Adrenal gland (tissue), 12 donors: ENCODE measurements around the gene PDLIM7. TPM values are rescaled to one million over a fixed set of nuclear protein-coding genes. Genes with fewer than 3 reads are reported as not detected.

Experiments
- DNase-seq, 7 donors: peaks; one replicate each; pipeline ENCODE4 v3.0.0-alpha.2; 2019 to 2020
- H3K27ac ChIP-seq, 5 donors: fragments of 200-600 bp; sonication (generic) in 4 of 5; 1 replicate in 3 of 5; 2 replicates in 2 of 5; pipeline versions ENCODE4 v1.5.1 to v1.8.0; 2016 to 2020; ENCODE audit warnings: mild to moderate bottlenecking in 1 of 5
- H3K27me3 ChIP-seq: fragments of 200-600 bp; 2 replicates; pipeline ENCODE4 v1.8.0; 2021
- H3K36me3 ChIP-seq, 2 donors: fragments of 200-600 bp; replicated peaks in 1 of 2; 1 replicate in 1 of 2; 2 replicates in 1 of 2; pipeline versions ENCODE4 v1.5.1 to v1.8.0; 2018 to 2022
- H3K4me1 ChIP-seq, 2 donors: fragments of 200-600 bp; replicated peaks in 1 of 2; 1 replicate in 1 of 2; 2 replicates in 1 of 2; pipeline versions ENCODE4 v1.5.1 to v1.8.0; 2018 to 2021
- H3K4me3 ChIP-seq, 4 donors: fragments of 200-600 bp; sonication (generic) in 3 of 4; one replicate each; pipeline ENCODE4 v1.5.1; 2016 to 2018
- H3K9me3 ChIP-seq, 3 donors: fragments of 200-600 bp; sonication (generic) in 1 of 3; replicated peaks in 1 of 3; 1 replicate in 2 of 3; 2 replicates in 1 of 3; pipeline versions ENCODE4 v1.5.1 to v1.8.0; 2016 to 2021
- POLR2A ChIP-seq, 2 donors: fragments of 450-650 bp; IDR thresholded peaks; one replicate each; pipeline ENCODE4 v1.6.1; 2017; ENCODE audit warnings: antibody characterized with exemption in 2 of 2, mild to moderate bottlenecking in 2 of 2, moderate library complexity in 1 of 2
- WGBS, 4 donors: extraction: QIAGEN DNeasy Blood & Tissue Kit in 2 of 4; methylation state at CpG; one replicate each; pipeline versions ENCODE4 v1.1.5 to v1.1.7; 2013 to 2017; 5-methylcytosine and 5-hydroxymethylcytosine counted together
- intact Hi-C, 2 donors: fragments of 100-400 bp; cut with DNase I; formaldehyde crosslinking; loops; one replicate each; pipeline versions ENCODE4 v1.14.1 to v1.15.0; 2022 to 2023
- polyA plus RNA-seq, 3 donors: library from polyadenylated mRNA; stranded (reverse); fragments of 200-250 nt in 2 of 3; fragments of 350-450 nt in 1 of 3; fragmentation: Illumina TruSeq in 1 of 3; extraction: RNeasy Lipid Tissue Mini Kit (QIAGEN cat#74804) in 1 of 3; gene quantifications; one replicate each; pipeline ENCODE4 v1.2.3, GENCODE V29; 2013 to 2014
- total RNA-seq, 9 donors: library from RNA; depleted of rRNA in 4 of 9; stranded (reverse); fragments of >200 nt in 4 of 9; fragments of 120-200 nt in 1 of 9; fragmentation: NEBNext Ultra II Directional in 1 of 9; extraction: Animal tissue kit (Norgen Biotek cat#: 25700) in 1 of 9; gene quantifications; one replicate each; pipeline versions ENCODE4 v1.1.0 to v1.2.4, GENCODE V29; 2013 to 2023
- TF ChIP-seq, protein P1 (sequence below), 6 experiments: fragments of 450-650 bp in 4 of 6; fragments of 200-600 bp in 2 of 6; sonication (generic) in 1 of 6; IDR thresholded peaks; 1 replicate in 5 of 6; 2 replicates in 1 of 6; pipeline versions ENCODE4 v1.5.1 to v1.8.0; 2016 to 2021; ENCODE audit warnings: antibody characterized with exemption in 6 of 6, mild to moderate bottlenecking in 2 of 6, moderate library complexity in 1 of 6
- donor health status: healthy with polysubstance abuse.
- donor health status: Bipolar disorder and iron deficiency.
- donor health status: DM: yes; HTN: yes; CAD: no.
- donor health status: DM: no; HTN: no; CAD: no.
- donor health status: DM: no; HTN: no; CAD: no.
- donor health status: DM: yes; HTN: yes; CAD: no.

Gene PDLIM7
- total and polyA plus RNA-seq, 12 donors: 6.5 to 246 (median 38.9) TPM

DNA sequence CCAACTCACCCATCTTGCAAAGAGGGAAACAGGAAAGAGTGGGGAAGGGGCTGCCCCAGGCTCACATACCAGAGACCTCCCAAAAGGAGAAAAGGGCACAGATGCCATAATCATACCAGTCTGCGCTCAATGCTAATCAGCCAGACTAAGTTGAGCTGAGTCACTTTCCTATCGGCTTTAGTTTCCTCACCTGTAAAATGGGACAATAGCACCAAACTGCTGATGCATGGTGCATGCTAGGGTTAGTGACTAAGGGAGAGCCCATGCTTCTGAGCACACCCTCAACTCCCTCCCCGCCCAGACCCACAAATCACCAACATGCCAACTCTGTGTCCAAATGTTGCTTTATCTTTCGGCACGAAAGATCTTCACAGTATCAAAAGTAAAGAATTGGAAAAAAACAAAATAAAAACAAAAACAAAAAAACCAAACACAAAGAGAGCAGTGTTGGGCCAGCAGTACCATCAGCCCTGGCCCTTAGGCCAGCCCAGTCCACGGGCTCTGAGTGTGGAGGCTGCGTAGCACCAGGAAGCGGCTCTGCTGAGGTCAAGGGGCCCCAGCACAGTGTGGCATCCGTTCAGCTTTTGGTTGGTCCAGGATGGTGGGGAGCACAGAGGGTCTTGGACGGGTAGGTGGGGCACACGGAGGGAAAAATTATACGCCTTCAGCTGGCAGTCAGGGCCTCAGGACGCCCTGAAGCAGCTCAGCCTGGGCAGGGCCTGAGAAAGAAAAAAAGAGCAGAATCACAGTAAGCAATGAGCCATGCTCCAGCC is 22.2 kb upstream of the PDLIM7 start:
- 77 to 90% (median 81%) methylated on average over 12 to 13 of the region's 13 CpGs for WGBS, 4 donors
- Histone ChIP-seq H3K27ac (no peak overlapping the region), H3K4me1 (peaks cover 11 to 19% of the 10 kb centered on the region in 2 donors), H3K4me3 (no peak overlapping the region), H3K36me3 (peaks cover 0 to 58% of the 10 kb centered on the region in 2 donors), H3K9me3 (no peaks in the 10 kb centered on the region), H3K27me3 (no peaks in the 10 kb centered on the region)
- TF ChIP-seq, protein P1, sequence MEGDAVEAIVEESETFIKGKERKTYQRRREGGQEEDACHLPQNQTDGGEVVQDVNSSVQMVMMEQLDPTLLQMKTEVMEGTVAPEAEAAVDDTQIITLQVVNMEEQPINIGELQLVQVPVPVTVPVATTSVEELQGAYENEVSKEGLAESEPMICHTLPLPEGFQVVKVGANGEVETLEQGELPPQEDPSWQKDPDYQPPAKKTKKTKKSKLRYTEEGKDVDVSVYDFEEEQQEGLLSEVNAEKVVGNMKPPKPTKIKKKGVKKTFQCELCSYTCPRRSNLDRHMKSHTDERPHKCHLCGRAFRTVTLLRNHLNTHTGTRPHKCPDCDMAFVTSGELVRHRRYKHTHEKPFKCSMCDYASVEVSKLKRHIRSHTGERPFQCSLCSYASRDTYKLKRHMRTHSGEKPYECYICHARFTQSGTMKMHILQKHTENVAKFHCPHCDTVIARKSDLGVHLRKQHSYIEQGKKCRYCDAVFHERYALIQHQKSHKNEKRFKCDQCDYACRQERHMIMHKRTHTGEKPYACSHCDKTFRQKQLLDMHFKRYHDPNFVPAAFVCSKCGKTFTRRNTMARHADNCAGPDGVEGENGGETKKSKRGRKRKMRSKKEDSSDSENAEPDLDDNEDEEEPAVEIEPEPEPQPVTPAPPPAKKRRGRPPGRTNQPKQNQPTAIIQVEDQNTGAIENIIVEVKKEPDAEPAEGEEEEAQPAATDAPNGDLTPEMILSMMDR (IDR thresholded peaks at IDR 0.05): no peak
- no peak for TF ChIP-seq POLR2A (IDR thresholded peaks at IDR 0.05)
- no peak for DNase-seq
- intact Hi-C loops: no loop called here

DNA sequence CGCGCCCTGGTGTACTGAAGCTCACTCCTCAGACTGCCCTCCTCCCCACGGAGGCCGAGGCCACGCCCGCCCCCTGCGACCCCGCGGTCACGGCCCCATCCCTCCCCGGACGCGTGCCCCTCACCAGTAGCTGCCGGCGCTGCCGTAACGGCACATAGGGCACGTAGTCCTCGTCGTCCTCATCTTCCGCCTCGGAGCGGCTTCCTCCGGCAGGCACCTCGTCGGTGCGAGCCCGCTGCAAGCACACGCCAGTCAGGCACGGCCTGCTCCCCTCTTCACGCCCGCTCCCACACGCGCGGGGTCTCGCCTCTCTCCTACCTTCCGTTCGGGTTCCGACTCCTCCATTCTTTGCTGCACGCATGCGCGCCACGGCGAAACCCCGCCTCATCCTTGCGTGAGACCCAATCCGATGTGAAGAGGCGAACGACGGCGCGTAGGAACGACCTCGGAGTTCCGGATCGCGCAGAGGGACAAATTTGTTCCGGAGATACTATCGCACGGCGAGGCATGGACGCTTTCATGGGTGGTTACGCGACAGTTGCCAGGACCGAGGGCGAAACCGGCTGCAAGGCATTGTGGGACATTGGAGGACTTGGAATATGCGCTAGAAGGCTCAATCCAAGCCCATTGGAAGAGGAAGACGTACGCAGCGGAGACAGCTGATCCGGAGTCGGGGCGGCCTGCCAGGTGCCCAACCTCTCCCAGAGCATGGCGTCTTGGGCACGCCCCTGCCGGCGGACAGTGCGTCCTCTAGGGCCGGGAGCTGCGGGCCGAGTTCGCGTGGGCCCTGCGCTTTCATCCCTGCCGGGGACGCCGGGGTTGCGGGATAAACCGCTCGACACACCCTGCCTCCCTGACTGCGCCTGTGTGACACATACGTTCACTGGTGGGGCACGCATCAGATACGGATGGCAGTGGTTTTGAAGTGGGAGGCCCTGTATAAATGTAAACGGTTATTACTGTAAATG is 19.5 kb upstream of the PDLIM7 start, which contains the start of gene DDX41:
TSS of gene DDX41 (minus strand) at position 361 of the 968 bp plus-strand sequence. CDS start at position 345, 16 bp downstream.
- H3K9me3 ChIP-seq: no peaks in the 10 kb centered on the region
- peak; percentile 34 to 66 for TF ChIP-seq POLR2A (IDR thresholded peaks at IDR 0.05)
- TF ChIP-seq, protein P1 (IDR thresholded peaks at IDR 0.05): peak in 1 of 6 experiments; percentile 28
- H3K27me3 ChIP-seq: no peaks in the 10 kb centered on the region
- peak; percentile 97 to 99 (median 99) for DNase-seq
- intact Hi-C loops: no loop called here
- H3K4me3 ChIP-seq: peak within 1 kb of the TSS; percentile 13 to 85 (median 83)
- peaks cover 11 to 19% of the 10 kb centered on the region in 2 donors for H3K4me1 ChIP-seq
- WGBS, 4 donors: 0% methylated on average over 31 to 96 of the region's 96 CpGs
- H3K27ac ChIP-seq: peak within 1 kb of the TSS; percentile 54 to 94 (median 76)
- peaks cover 0 to 66% of the 10 kb centered on the region in 2 donors for H3K36me3 ChIP-seq

DNA sequence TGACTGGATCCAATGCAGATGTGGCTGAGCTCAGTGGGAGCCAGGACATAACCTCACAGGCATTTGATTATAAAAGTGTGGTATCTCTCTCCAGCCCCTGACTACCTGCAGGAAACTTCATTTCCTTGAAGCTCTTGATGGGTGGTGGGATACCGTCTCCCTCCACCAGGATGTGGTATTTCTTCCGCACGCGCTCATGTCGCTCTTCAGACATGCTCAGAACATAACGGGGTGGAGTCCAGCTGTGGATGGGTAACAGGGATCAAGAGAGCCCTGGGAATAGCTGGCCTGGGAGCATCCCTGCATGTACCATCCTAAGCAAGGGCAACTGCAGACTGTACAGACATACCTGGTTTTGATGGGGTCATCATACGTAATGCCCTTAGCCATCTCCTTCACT is 18.2 kb upstream of the PDLIM7 start:
- H3K4me1 ChIP-seq: peaks cover 11 to 19% of the 10 kb centered on the region in 2 donors
- intact Hi-C loops: no loop called here
- no peak overlapping the region for H3K27ac ChIP-seq
- WGBS, 4 donors: 82 to 96% (median 86%) methylated on average over 6 to 7 of the region's 7 CpGs
- H3K36me3 ChIP-seq: peaks cover 0 to 66% of the 10 kb centered on the region in 2 donors
- DNase-seq: no peak
- no peak for TF ChIP-seq POLR2A (IDR thresholded peaks at IDR 0.05)
- TF ChIP-seq, protein P1 (IDR thresholded peaks at IDR 0.05): no peak
- H3K9me3 ChIP-seq: no peaks in the 10 kb centered on the region
- H3K27me3 ChIP-seq: no peaks in the 10 kb centered on the region
- H3K4me3 ChIP-seq: peak overlapping the region in 1 of 4 donors; percentile 85

DNA sequence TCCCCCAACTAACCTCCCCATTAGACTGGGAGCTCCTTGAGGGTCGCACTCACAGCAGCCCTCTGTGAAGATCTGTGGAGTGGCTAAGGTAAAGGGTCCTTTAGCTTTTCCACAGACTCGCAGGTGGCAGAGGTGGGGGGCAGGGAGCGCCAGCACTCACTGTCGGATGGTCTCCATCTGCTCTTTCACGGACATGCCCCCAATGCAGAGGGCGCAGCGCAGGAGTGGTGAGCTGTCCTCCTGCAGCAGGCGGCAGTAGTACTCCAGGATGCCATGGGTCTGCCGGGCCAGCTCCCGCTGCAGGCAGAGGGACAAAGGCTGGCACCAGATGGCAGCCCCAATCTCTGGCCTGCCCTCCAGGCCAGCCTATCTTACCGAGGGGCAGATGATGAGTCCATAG is 17.1 kb upstream of the PDLIM7 start:
- Histone ChIP-seq H3K4me1 (peaks cover 11 to 19% of the 10 kb centered on the region in 2 donors), H3K36me3 (peaks cover 0 to 57% of the 10 kb centered on the region in 2 donors), H3K4me3 (no peak overlapping the region), H3K27ac (no peak overlapping the region), H3K9me3 (no peaks in the 10 kb centered on the region), H3K27me3 (no peaks in the 10 kb centered on the region)
- 88 to 100% (median 90%) methylated on average over 1 to 11 of the region's 11 CpGs for WGBS, 4 donors
- TF ChIP-seq, protein P1 (IDR thresholded peaks at IDR 0.05): no peak
- no peak for TF ChIP-seq POLR2A (IDR thresholded peaks at IDR 0.05)
- DNase-seq: no peak
- intact Hi-C loops: no loop called here
